PC-9 (cell line): ENCODE measurements around the gene PPARGC1A. TPM values are rescaled to one million over a fixed set of nuclear protein-coding genes. Genes with fewer than 3 reads are reported as not detected.

Experiments used
- BruUV-seq: library from RNA; stranded (reverse); fragments of 400-500 nt; replicated peaks from 2 replicates; lab custom pipeline; 2021; lab: Mats Ljungman, UMichigan
- CTCF ChIA-PET: fragments of 300-600 bp; sonication (Branson Sonifier 250); formaldehyde crosslinking; loops from one replicate; lab custom pipeline; 2022; ENCODE audit warnings: antibody characterized with exemption; lab: Charles Lee
- POLR2A ChIA-PET: fragments of 300-600 bp; sonication (Branson Sonifier 250); formaldehyde crosslinking; loops from one replicate; lab custom pipeline; 2022; ENCODE audit warnings: antibody characterized with exemption; ENCODE audit not compliant: unreplicated experiment; lab: Charles Lee
- DNase-seq, 2 experiments: peaks; one replicate each; pipeline versions ENCODE4 v3.0.0 to v3.0.0-alpha.2; 2015 to 2022; ENCODE audit warnings: mixed read lengths in 1 of 2
- H2AFZ ChIP-seq: fragments of 200-600 bp; sonication (generic); 2 replicates; pipeline ENCODE4 v1.8.1; 2017; ENCODE audit warnings: antibody characterized with exemption
- H3F3A ChIP-seq: fragments of 200-600 bp; sonication (generic); 2 replicates; pipeline ENCODE4 v1.8.1; 2017; ENCODE audit warnings: antibody characterized with exemption, mild to moderate bottlenecking, low read depth; ENCODE audit not compliant: insufficient read depth
- H3K27ac ChIP-seq: fragments of 200-600 bp; sonication (generic); 2 replicates; pipeline ENCODE4 v1.6.1; 2016; ENCODE audit warnings: mixed run types
- H3K27me3 ChIP-seq: fragments of 200-600 bp; sonication (generic); 2 replicates; pipeline ENCODE4 v1.6.1; 2016; ENCODE audit warnings: low read depth, mixed run types; ENCODE audit not compliant: insufficient read depth
- H3K36me3 ChIP-seq: fragments of 200-600 bp; sonication (generic); 2 replicates; pipeline ENCODE4 v1.6.1; 2016; ENCODE audit warnings: low read depth, mixed run types
- H3K4me1 ChIP-seq: fragments of 200-600 bp; sonication (generic); replicated peaks from 2 replicates; pipeline ENCODE4 v1.6.1; 2016; ENCODE audit warnings: mixed run types; ENCODE audit not compliant: insufficient read depth
- H3K4me2 ChIP-seq: fragments of 200-600 bp; sonication (generic); 2 replicates; pipeline ENCODE4 v1.6.1; 2017; ENCODE audit warnings: mixed run types
- H3K4me3 ChIP-seq: fragments of 200-600 bp; sonication (generic); 2 replicates; pipeline ENCODE4 v1.6.1; 2016; ENCODE audit warnings: mixed run types
- H3K79me2 ChIP-seq: fragments of 200-600 bp; sonication (generic); 2 replicates; pipeline ENCODE4 v1.6.1; 2017; ENCODE audit warnings: low read depth, mixed run types
- H3K9me2 ChIP-seq: fragments of 200-600 bp; sonication (generic); 2 replicates; pipeline ENCODE4 v1.8.1; 2017; ENCODE audit warnings: mild to moderate bottlenecking; ENCODE audit not compliant: insufficient read depth
- H3K9me3 ChIP-seq: fragments of 200-600 bp; sonication (generic); 2 replicates; pipeline ENCODE4 v1.8.1; 2016; ENCODE audit warnings: low read depth; ENCODE audit not compliant: insufficient read depth
- H4K20me1 ChIP-seq: fragments of 200-600 bp; sonication (generic); 2 replicates; pipeline ENCODE4 v1.8.1; 2017; ENCODE audit not compliant: insufficient read depth
- EZH2 ChIP-seq: fragments of 200-600 bp; sonication (generic); IDR thresholded peaks from 2 replicates; pipeline ENCODE4 v1.8.0; 2017; ENCODE audit warnings: antibody characterized with exemption, low read depth
- intact Hi-C: fragments of 100-400 bp; cut with micrococcal nuclease; formaldehyde crosslinking; loops from one replicate; pipeline ENCODE4 v1.10.0; 2022; ENCODE audit not compliant: unreplicated experiment
- total RNA-seq: library from RNA; stranded (reverse); gene quantifications from 2 replicates; pipeline ENCODE4 v1.2.3, GENCODE V29; 2021
- TF ChIP-seq, protein P1 (sequence below): fragments of 200-600 bp; sonication (generic); conservative IDR thresholded peaks from 2 replicates; pipeline ENCODE4 v1.6.1; 2017; ENCODE audit warnings: mixed run types, antibody characterized with exemption, mild to moderate bottlenecking, moderate library complexity

The PPARGC1A gene
- total RNA-seq, 1 experiment from 2014 or later = not detected

DNA sequence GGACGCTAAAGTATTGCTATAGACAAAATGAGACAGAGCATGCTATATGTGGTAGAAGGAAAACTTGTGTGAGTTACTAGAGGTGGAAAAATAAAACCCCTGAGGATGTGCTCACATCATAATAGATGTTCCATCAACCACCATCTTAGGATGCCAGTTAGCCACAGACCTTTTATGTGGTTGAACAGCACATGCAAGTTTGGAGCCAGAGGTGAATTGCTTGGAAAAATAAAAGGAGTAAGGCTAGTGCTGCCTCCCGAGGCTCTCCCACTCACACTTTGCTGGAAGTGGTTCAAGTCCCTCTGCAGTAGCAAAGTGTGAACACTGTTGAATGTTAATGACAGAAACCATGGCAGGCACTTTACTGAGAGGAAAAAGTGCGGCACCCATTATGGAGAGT lies 39.4 kb upstream of the PPARGC1A start:
- CTCF ChIA-PET = no interaction called here

GRCh38 chr4:23924556-23924955 lies 34.7 kb upstream of the PPARGC1A start:
- POLR2A ChIA-PET = no interaction called here
- intact Hi-C loops = no loop called here

More for the DNA sequence above, 39.4 kb upstream of the PPARGC1A start:
- H3K36me3 ChIP-seq = no peaks in the 10 kb centered on the region
- no peaks in the 10 kb centered on the region for H3K9me2 ChIP-seq
- no peaks in the 10 kb centered on the region for H3F3A ChIP-seq
- H3K4me1 ChIP-seq = no peaks in the 10 kb centered on the region
- TF ChIP-seq, protein P1, sequence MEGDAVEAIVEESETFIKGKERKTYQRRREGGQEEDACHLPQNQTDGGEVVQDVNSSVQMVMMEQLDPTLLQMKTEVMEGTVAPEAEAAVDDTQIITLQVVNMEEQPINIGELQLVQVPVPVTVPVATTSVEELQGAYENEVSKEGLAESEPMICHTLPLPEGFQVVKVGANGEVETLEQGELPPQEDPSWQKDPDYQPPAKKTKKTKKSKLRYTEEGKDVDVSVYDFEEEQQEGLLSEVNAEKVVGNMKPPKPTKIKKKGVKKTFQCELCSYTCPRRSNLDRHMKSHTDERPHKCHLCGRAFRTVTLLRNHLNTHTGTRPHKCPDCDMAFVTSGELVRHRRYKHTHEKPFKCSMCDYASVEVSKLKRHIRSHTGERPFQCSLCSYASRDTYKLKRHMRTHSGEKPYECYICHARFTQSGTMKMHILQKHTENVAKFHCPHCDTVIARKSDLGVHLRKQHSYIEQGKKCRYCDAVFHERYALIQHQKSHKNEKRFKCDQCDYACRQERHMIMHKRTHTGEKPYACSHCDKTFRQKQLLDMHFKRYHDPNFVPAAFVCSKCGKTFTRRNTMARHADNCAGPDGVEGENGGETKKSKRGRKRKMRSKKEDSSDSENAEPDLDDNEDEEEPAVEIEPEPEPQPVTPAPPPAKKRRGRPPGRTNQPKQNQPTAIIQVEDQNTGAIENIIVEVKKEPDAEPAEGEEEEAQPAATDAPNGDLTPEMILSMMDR = no peak
- TF ChIP-seq EZH2 = no peak
- intact Hi-C loops = no loop called here
- no peaks in the 10 kb centered on the region for H3K27me3 ChIP-seq
- no peak overlapping the region for H3K27ac ChIP-seq
- BruUV-seq = no TSS peak
- no peaks in the 10 kb centered on the region for H3K9me3 ChIP-seq
- H3K4me3 ChIP-seq = no peak overlapping the region
- no peaks in the 10 kb centered on the region for H3K79me2 ChIP-seq
- H3K4me2 ChIP-seq = no peak overlapping the region
- H4K20me1 ChIP-seq = no peaks in the 10 kb centered on the region
- POLR2A ChIA-PET = no interaction called here
- H2AFZ ChIP-seq = no peak overlapping the region
- no peak for DNase-seq

GRCh38 chr4:23923840-23924239 lies 34.0 kb upstream of the PPARGC1A start:
- Histone ChIP-seq H3K9me2 (no peaks in the 10 kb centered on the region), H2AFZ (no peak overlapping the region), H3K27me3 (peaks cover 8% of the 10 kb centered on the region; the same call in 1 of the 2 replicates), H3K36me3 (no peaks in the 10 kb centered on the region), H3K9me3 (no peaks in the 10 kb centered on the region), H3F3A (no peaks in the 10 kb centered on the region), H4K20me1 (no peaks in the 10 kb centered on the region), H3K4me1 (no peaks in the 10 kb centered on the region), H3K4me3 (no peak overlapping the region), H3K79me2 (no peaks in the 10 kb centered on the region), H3K4me2 (no peak overlapping the region), H3K27ac (no peak overlapping the region)
- intact Hi-C loops = no loop called here
- no TSS peak for BruUV-seq
- DNase-seq = no peak
- no peak for TF ChIP-seq EZH2
- TF ChIP-seq, protein P1 = no peak
- CTCF ChIA-PET = no interaction called here
- POLR2A ChIA-PET = no interaction called here

More at GRCh38 chr4:23924556-23924955, 34.7 kb upstream of the PPARGC1A start:
- no peak overlapping the region for H3K4me2 ChIP-seq
- CTCF ChIA-PET = no interaction called here
- DNase-seq = no peak
- no peaks in the 10 kb centered on the region for H3K79me2 ChIP-seq
- H3F3A ChIP-seq = no peaks in the 10 kb centered on the region
- peaks cover 8% of the 10 kb centered on the region; the same call in 1 of the 2 replicates for H3K27me3 ChIP-seq
- H3K27ac ChIP-seq = no peak overlapping the region
- H3K36me3 ChIP-seq = no peaks in the 10 kb centered on the region
- H3K9me3 ChIP-seq = no peaks in the 10 kb centered on the region
- no peaks in the 10 kb centered on the region for H4K20me1 ChIP-seq
- H3K4me1 ChIP-seq = no peaks in the 10 kb centered on the region
- BruUV-seq = no TSS peak
- H3K9me2 ChIP-seq = no peaks in the 10 kb centered on the region
- no peak overlapping the region for H3K4me3 ChIP-seq
- TF ChIP-seq, protein P1 = no peak
- TF ChIP-seq EZH2 = no peak
- no peak overlapping the region for H2AFZ ChIP-seq
